DND-41 (cell line): ENCODE measurements around the gene RAB5A.

Source experiments
- EZH2 ChIP-seq: IDR thresholded peaks from 3 replicates; pipeline ENCODE4 v1.6.1; 2012; ENCODE audit warnings: borderline replicate concordance, low read depth, mild to moderate bottlenecking, moderate library complexity, low read length, inconsistent platforms; ENCODE audit not compliant: severe bottlenecking
- TF ChIP-seq, protein P1 (sequence below): IDR thresholded peaks from 2 replicates; pipeline ENCODE4 v1.5.1; 2012; ENCODE audit warnings: borderline replicate concordance, low read length, moderate library complexity, mild to moderate bottlenecking; ENCODE audit not compliant: poor library complexity, severe bottlenecking; ENCODE audit errors: extremely low read depth

DNA sequence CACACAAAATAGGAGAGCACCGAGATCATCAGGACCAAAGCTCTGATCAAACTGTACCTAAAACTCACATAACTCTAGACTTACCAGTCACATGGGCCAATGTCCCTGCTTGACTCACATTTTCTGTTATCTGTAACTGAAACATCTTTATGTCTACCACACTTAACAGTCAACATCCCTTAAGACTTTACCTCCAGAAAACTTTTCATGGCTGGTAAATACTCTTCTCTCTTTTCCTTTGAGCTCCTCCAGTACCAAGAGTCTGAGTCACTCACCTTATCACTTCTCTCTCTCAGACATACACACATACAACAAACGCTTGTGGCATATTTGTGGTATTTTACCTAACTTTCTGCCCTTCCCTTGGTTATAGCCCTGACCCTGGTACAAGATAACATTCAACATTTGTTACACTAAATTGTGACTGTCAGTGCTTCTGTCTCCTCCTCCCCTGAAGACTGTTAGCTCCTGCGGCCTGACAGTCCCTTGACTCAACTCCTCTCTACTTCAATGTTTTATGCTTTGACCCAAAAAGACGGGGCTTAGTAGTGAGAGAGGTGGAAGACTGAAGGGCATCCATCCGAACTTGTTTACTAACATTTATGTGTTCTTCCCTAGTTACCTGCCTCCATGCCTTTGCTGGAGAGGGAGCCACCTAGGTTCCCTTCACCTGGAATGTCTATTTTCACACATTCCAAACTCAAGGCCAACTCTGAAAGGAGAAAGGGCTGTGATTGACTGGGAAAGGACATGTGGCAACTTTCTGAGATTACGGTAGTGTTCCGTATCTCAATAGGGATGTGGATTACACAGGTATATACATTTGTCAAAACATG, 9.2 kb upstream of the RAB5A start:
- TF ChIP-seq, protein P1, sequence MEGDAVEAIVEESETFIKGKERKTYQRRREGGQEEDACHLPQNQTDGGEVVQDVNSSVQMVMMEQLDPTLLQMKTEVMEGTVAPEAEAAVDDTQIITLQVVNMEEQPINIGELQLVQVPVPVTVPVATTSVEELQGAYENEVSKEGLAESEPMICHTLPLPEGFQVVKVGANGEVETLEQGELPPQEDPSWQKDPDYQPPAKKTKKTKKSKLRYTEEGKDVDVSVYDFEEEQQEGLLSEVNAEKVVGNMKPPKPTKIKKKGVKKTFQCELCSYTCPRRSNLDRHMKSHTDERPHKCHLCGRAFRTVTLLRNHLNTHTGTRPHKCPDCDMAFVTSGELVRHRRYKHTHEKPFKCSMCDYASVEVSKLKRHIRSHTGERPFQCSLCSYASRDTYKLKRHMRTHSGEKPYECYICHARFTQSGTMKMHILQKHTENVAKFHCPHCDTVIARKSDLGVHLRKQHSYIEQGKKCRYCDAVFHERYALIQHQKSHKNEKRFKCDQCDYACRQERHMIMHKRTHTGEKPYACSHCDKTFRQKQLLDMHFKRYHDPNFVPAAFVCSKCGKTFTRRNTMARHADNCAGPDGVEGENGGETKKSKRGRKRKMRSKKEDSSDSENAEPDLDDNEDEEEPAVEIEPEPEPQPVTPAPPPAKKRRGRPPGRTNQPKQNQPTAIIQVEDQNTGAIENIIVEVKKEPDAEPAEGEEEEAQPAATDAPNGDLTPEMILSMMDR = no peak
- TF ChIP-seq EZH2 = no peak
